Karpas-422 (cell line): ENCODE results near the gene RALGAPA2. TPM values are rescaled to one million over a fixed set of nuclear protein-coding genes. Genes with fewer than 3 reads are reported as not detected.

Source experiments
- DNase-seq: peaks from one replicate; pipeline ENCODE4 v3.0.0-alpha.2; 2015
- H2AFZ ChIP-seq: fragments of 200-600 bp; sonication (generic); 2 replicates; pipeline ENCODE4 v1.6.1; 2014; ENCODE audit warnings: antibody characterized with exemption, low read length, mixed read lengths
- H3K27ac ChIP-seq: fragments of 200-600 bp; sonication (generic); 2 replicates; pipeline ENCODE4 v1.5.1; 2014; ENCODE audit warnings: mild to moderate bottlenecking, low read length, moderate library complexity
- H3K27me3 ChIP-seq: fragments of 200-600 bp; sonication (generic); 2 replicates; pipeline ENCODE4 v1.6.1; 2014; ENCODE audit warnings: low read length, mixed read lengths
- H3K36me3 ChIP-seq: fragments of 200-600 bp; sonication (generic); 2 replicates; pipeline ENCODE4 v1.6.1; 2014; ENCODE audit warnings: low read length, mixed read lengths; ENCODE audit not compliant: insufficient read depth
- H3K4me1 ChIP-seq: fragments of 200-600 bp; sonication (generic); 2 replicates; pipeline ENCODE4 v1.6.1; 2014; ENCODE audit warnings: mild to moderate bottlenecking, low read length, mixed read lengths
- H3K4me2 ChIP-seq: fragments of 200-600 bp; sonication (generic); 2 replicates; pipeline ENCODE4 v1.6.1; 2014; ENCODE audit warnings: low read length, low read depth, mild to moderate bottlenecking; ENCODE audit not compliant: poor library complexity, severe bottlenecking
- H3K4me3 ChIP-seq: fragments of 200-600 bp; sonication (generic); 2 replicates; pipeline ENCODE4 v1.5.1; 2014; ENCODE audit warnings: mild to moderate bottlenecking, antibody characterized with exemption, low read length, mixed read lengths
- H3K79me2 ChIP-seq: fragments of 200-600 bp; sonication (generic); 2 replicates; pipeline ENCODE4 v1.6.1; 2014; ENCODE audit warnings: mild to moderate bottlenecking, low read length, mixed read lengths
- H3K9ac ChIP-seq: fragments of 200-600 bp; sonication (generic); 2 replicates; pipeline ENCODE4 v1.6.0; 2014; ENCODE audit warnings: low read length
- H3K9me2 ChIP-seq: fragments of 200-600 bp; sonication (generic), shearing (Covaris generic); replicated peaks from 2 replicates; pipeline ENCODE4 v1.6.0; 2014; ENCODE audit warnings: mild to moderate bottlenecking, low read length, moderate library complexity; ENCODE audit not compliant: insufficient read depth
- H3K9me3 ChIP-seq: fragments of 300-700, 200-600 bp; sonication (generic); 2 replicates; pipeline ENCODE4 v1.6.1; 2014; ENCODE audit warnings: low read length, mixed read lengths
- H4K20me1 ChIP-seq: fragments of 200-600 bp; sonication (generic); 2 replicates; pipeline ENCODE4 v1.6.1; 2014; ENCODE audit warnings: mild to moderate bottlenecking, antibody characterized with exemption, low read length, low read depth; ENCODE audit not compliant: insufficient read depth
- total RNA-seq: library from RNA; depleted of rRNA; stranded (reverse); fragments of >200 nt; shearing (Covaris generic); gene quantifications from 2 replicates; pipeline ENCODE4 v1.2.3, GENCODE V29; 2014; ENCODE audit warnings: low replicate concordance

The RALGAPA2 gene
- total RNA-seq, 1 experiment from 2014 or later, result 6.3 TPM

- no peaks in the 10 kb centered on the region for H3K27me3 ChIP-seq
- no peak overlapping the region for H3K27ac ChIP-seq
- no peaks in the 10 kb centered on the region for H3K9me3 ChIP-seq
- H3K9me2 ChIP-seq, result no peaks in the 10 kb centered on the region
- H3K79me2 ChIP-seq, result no peaks in the 10 kb centered on the region
- peak; percentile 77 for DNase-seq
- peaks cover 26% of the 10 kb centered on the region for H3K4me1 ChIP-seq
- H4K20me1 ChIP-seq, result no peaks in the 10 kb centered on the region
- no peak overlapping the region for H3K9ac ChIP-seq
- no peak overlapping the region for H3K4me2 ChIP-seq
- H2AFZ ChIP-seq, result no peak overlapping the region
- H3K36me3 ChIP-seq, result no peaks in the 10 kb centered on the region
- no peak overlapping the region for H3K4me3 ChIP-seq
These were observed 47.5 kb downstream of the RALGAPA2 start for GRCh38 chr20:20664795-20665589.

GRCh38 chr20:20663841-20664240, 48.6 kb downstream of the RALGAPA2 start:
- H3K36me3 ChIP-seq, result no peaks in the 10 kb centered on the region
- DNase-seq, result no peak

GRCh38 chr20:20658871-20659431, 53.5 kb downstream of the RALGAPA2 start:
- no peak overlapping the region for H2AFZ ChIP-seq

More at GRCh38 chr20:20663841-20664240, 48.6 kb downstream of the RALGAPA2 start:
- Histone ChIP-seq H3K4me3 (no peak overlapping the region), H3K9me3 (no peaks in the 10 kb centered on the region), H3K79me2 (no peaks in the 10 kb centered on the region), H4K20me1 (no peaks in the 10 kb centered on the region), H3K9ac (no peak overlapping the region), H3K4me1 (peaks cover 19% of the 10 kb centered on the region), H3K4me2 (no peak overlapping the region), H3K9me2 (no peaks in the 10 kb centered on the region), H2AFZ (no peak overlapping the region), H3K27me3 (no peaks in the 10 kb centered on the region), H3K27ac (no peak overlapping the region)

GRCh38 chr20:20658123-20658522, 54.3 kb downstream of the RALGAPA2 start:
- no peaks in the 10 kb centered on the region for H3K27me3 ChIP-seq
- no peaks in the 10 kb centered on the region for H3K36me3 ChIP-seq
- 0 out of 2 replicates have a peak, but pooled peaks cover 8% of the 10 kb centered on the region for H4K20me1 ChIP-seq
- H3K9me2 ChIP-seq, result no peaks in the 10 kb centered on the region
- H3K4me1 ChIP-seq, result no peaks in the 10 kb centered on the region
- H3K9me3 ChIP-seq, result no peaks in the 10 kb centered on the region
- H3K4me3 ChIP-seq, result no peak overlapping the region
- H3K27ac ChIP-seq, result no peak overlapping the region
- DNase-seq, result no peak
- H2AFZ ChIP-seq, result no peak overlapping the region
- no peak overlapping the region for H3K4me2 ChIP-seq
- H3K79me2 ChIP-seq, result no peaks in the 10 kb centered on the region
- no peak overlapping the region for H3K9ac ChIP-seq

More at GRCh38 chr20:20658871-20659431, 53.5 kb downstream of the RALGAPA2 start:
- no peak for DNase-seq
- Histone ChIP-seq H3K36me3 (no peaks in the 10 kb centered on the region), H3K4me3 (no peak overlapping the region), H3K9me2 (no peaks in the 10 kb centered on the region), H3K79me2 (no peaks in the 10 kb centered on the region), H3K4me1 (no peaks in the 10 kb centered on the region), H3K4me2 (no peak overlapping the region), H4K20me1 (0 out of 2 replicates have a peak, but pooled peaks cover 8% of the 10 kb centered on the region), H3K27ac (no peak overlapping the region), H3K27me3 (no peaks in the 10 kb centered on the region), H3K9me3 (no peaks in the 10 kb centered on the region), H3K9ac (no peak overlapping the region)

- 0 out of 2 replicates have a peak, but pooled peaks cover 8% of the 10 kb centered on the region for H4K20me1 ChIP-seq
- H3K36me3 ChIP-seq, result no peaks in the 10 kb centered on the region
- H3K4me2 ChIP-seq, result no peak overlapping the region
- H3K27ac ChIP-seq, result no peak overlapping the region
- no peaks in the 10 kb centered on the region for H3K27me3 ChIP-seq
- H3K79me2 ChIP-seq, result no peaks in the 10 kb centered on the region
- H3K9me3 ChIP-seq, result no peaks in the 10 kb centered on the region
- no peak overlapping the region for H3K4me3 ChIP-seq
- H3K4me1 ChIP-seq, result no peaks in the 10 kb centered on the region
- no peak overlapping the region for H2AFZ ChIP-seq
- DNase-seq, result no peak
- H3K9ac ChIP-seq, result no peak overlapping the region
- H3K9me2 ChIP-seq, result no peaks in the 10 kb centered on the region
These were observed 55.4 kb downstream of the RALGAPA2 start for GRCh38 chr20:20657092-20657491.

GRCh38 chr20:20655883-20656282, 56.6 kb downstream of the RALGAPA2 start:
- Histone ChIP-seq H3K4me1 (no peaks in the 10 kb centered on the region), H3K27me3 (no peaks in the 10 kb centered on the region), H3K4me2 (no peak overlapping the region), H4K20me1 (0 out of 2 replicates have a peak, but pooled peaks cover 8% of the 10 kb centered on the region), H3K27ac (no peak overlapping the region), H3K9me3 (no peaks in the 10 kb centered on the region), H3K4me3 (no peak overlapping the region), H3K36me3 (no peaks in the 10 kb centered on the region), H3K79me2 (no peaks in the 10 kb centered on the region), H3K9ac (no peak overlapping the region), H2AFZ (no peak overlapping the region), H3K9me2 (no peaks in the 10 kb centered on the region)
- DNase-seq, result no peak

GRCh38 chr20:20649945-20650344, 62.5 kb downstream of the RALGAPA2 start:
- Histone ChIP-seq H3K4me2 (no peak overlapping the region), H3K4me1 (no peaks in the 10 kb centered on the region), H3K27me3 (no peaks in the 10 kb centered on the region), H4K20me1 (no peaks in the 10 kb centered on the region), H3K79me2 (no peaks in the 10 kb centered on the region), H3K36me3 (no peaks in the 10 kb centered on the region), H3K27ac (no peak overlapping the region), H3K9me2 (no peaks in the 10 kb centered on the region), H3K9me3 (no peaks in the 10 kb centered on the region), H3K9ac (no peak overlapping the region), H2AFZ (no peak overlapping the region), H3K4me3 (no peak overlapping the region)
- no peak for DNase-seq

- H2AFZ ChIP-seq, result no peak overlapping the region
- H3K4me1 ChIP-seq, result no peaks in the 10 kb centered on the region
- H3K27me3 ChIP-seq, result no peaks in the 10 kb centered on the region
- no peaks in the 10 kb centered on the region for H3K79me2 ChIP-seq
- no peaks in the 10 kb centered on the region for H3K9me2 ChIP-seq
- DNase-seq, result no peak
- no peak overlapping the region for H3K4me3 ChIP-seq
- H3K27ac ChIP-seq, result no peak overlapping the region
- no peak overlapping the region for H3K9ac ChIP-seq
- no peak overlapping the region for H3K4me2 ChIP-seq
- H3K36me3 ChIP-seq, result no peaks in the 10 kb centered on the region
- no peaks in the 10 kb centered on the region for H3K9me3 ChIP-seq
- 0 out of 2 replicates have a peak, but pooled peaks cover 4% of the 10 kb centered on the region for H4K20me1 ChIP-seq
These were observed 68.5 kb downstream of the RALGAPA2 start for GRCh38 chr20:20643927-20644326.
